A673 (cell line): Measurements from ENCODE around the gene SMARCA4. TPM values are rescaled to one million over a fixed set of nuclear protein-coding genes. Genes with fewer than 3 reads are reported as not detected.

Experiments
- BruUV-seq: library from RNA; stranded (reverse); fragments of 400-500 nt; replicated peaks from 2 replicates; lab custom pipeline; 2021; lab: Mats Ljungman, UMichigan
- CTCF ChIA-PET: fragments of 300-600 bp; sonication (Branson Sonifier 250); formaldehyde crosslinking; loops from one replicate; lab custom pipeline; 2022; ENCODE audit warnings: antibody characterized with exemption; lab: Charles Lee
- POLR2A ChIA-PET: fragments of 300-600 bp; sonication (Branson Sonifier 250); formaldehyde crosslinking; loops from one replicate; lab custom pipeline; 2022; ENCODE audit warnings: antibody characterized with exemption; ENCODE audit not compliant: low non-redundant PET; lab: Charles Lee
- DNase-seq: peaks from one replicate; pipeline ENCODE4 v3.0.0-alpha.2; 2015; ENCODE audit warnings: low spot score
- H3K27ac ChIP-seq: fragments of 200-600 bp; sonication (generic); 2 replicates; pipeline ENCODE4 v1.5.1; 2016; ENCODE audit warnings: mixed run types, low read depth, mild to moderate bottlenecking, mixed read lengths, antibody characterized with exemption, low read length; ENCODE audit not compliant: poor library complexity, severe bottlenecking
- H3K27me3 ChIP-seq: fragments of 200-600 bp; sonication (generic); replicated peaks from 2 replicates; pipeline ENCODE4 v1.6.1; 2017; ENCODE audit warnings: mixed run types, low read depth, mild to moderate bottlenecking, mixed read lengths, antibody characterized with exemption, low read length; ENCODE audit not compliant: insufficient read depth, poor library complexity
- H3K36me3 ChIP-seq: fragments of 200-600 bp; sonication (generic); 2 replicates; pipeline ENCODE4 v1.6.1; 2016; ENCODE audit warnings: mixed run types, mild to moderate bottlenecking, mixed read lengths, antibody characterized with exemption, low read length; ENCODE audit not compliant: insufficient read depth, poor library complexity, severe bottlenecking
- H3K4me1 ChIP-seq: fragments of 200-600 bp; sonication (generic); 2 replicates; pipeline ENCODE4 v1.6.1; 2017; ENCODE audit warnings: mixed run types, mild to moderate bottlenecking, mixed read lengths, antibody characterized with exemption, low read length; ENCODE audit not compliant: insufficient read depth, poor library complexity, severe bottlenecking
- H3K4me3 ChIP-seq: fragments of 200-600 bp; sonication (generic); 2 replicates; pipeline ENCODE4 v1.5.1; 2016; ENCODE audit warnings: low read depth, mixed run types, mild to moderate bottlenecking, mixed read lengths, low read length; ENCODE audit not compliant: poor library complexity, severe bottlenecking
- H3K9me3 ChIP-seq: fragments of 200-600 bp; sonication (generic); 2 replicates; pipeline ENCODE4 v1.6.1; 2016; ENCODE audit warnings: mixed run types, low read depth, mild to moderate bottlenecking, mixed read lengths, antibody characterized with exemption, low read length; ENCODE audit not compliant: poor library complexity, severe bottlenecking
- EZH2 ChIP-seq: fragments of 200-600 bp; sonication (generic); IDR thresholded peaks from 2 replicates; pipeline ENCODE4 v1.6.1; 2017; ENCODE audit warnings: borderline replicate concordance, low read depth, mild to moderate bottlenecking, mixed read lengths, antibody characterized with exemption, low read length; ENCODE audit not compliant: poor library complexity, severe bottlenecking
- intact Hi-C: fragments of 100-400 bp; cut with micrococcal nuclease; formaldehyde crosslinking; loops from one replicate; pipeline ENCODE4 v1.10.0; 2022; ENCODE audit not compliant: unreplicated experiment
- total RNA-seq: library from RNA; stranded (reverse); gene quantifications from 2 replicates; pipeline ENCODE4 v1.2.3, GENCODE V29; 2021
- TF ChIP-seq, protein P1 (sequence below): fragments of 300-800, 200-600 bp; sonication (generic); conservative IDR thresholded peaks from 2 replicates; pipeline ENCODE4 v1.5.1; 2017; ENCODE audit warnings: low read depth, mild to moderate bottlenecking, antibody characterized with exemption, low read length, moderate library complexity, mixed read lengths

Gene SMARCA4
- total RNA-seq, 1 experiment from 2014 or later: 307 TPM

DNA sequence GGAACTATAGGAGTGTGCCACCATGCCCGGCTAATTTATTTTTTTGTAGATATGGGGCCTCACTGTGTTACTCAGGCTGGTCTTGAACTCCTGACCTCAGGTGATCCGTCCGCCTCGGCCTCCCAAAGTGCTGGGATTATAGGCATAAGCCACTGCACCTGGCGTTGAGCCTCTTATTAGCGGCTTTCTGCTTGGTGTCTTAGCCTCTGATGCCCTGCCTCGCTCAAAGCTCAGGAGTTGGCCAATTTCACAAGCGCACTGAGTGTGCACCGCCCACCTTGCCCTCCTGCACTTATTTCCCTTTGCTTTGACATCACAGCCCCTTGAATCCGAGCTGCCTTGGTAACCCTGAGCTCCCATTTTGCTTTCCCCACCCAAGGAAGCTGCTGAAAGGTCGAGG, 42.5 kb upstream of the SMARCA4 start:
- no TSS peak for BruUV-seq
- Histone ChIP-seq H3K36me3 (peaks cover 37% of the 10 kb centered on the region), H3K4me3 (no peak overlapping the region), H3K4me1 (no peaks in the 10 kb centered on the region), H3K27me3 (no peaks in the 10 kb centered on the region), H3K27ac (no peak overlapping the region), H3K9me3 (no peaks in the 10 kb centered on the region)
- ChIA-PET POLR2A (interaction anchor here (0.6 kb wide), 1 partner anchor 517 kb away, joined by 3 read pairs; the partner anchor contains the start of gene PRKCSH), CTCF (no interaction called here)
- intact Hi-C loops: no loop called here
- no peak for TF ChIP-seq EZH2
- TF ChIP-seq, protein P1, sequence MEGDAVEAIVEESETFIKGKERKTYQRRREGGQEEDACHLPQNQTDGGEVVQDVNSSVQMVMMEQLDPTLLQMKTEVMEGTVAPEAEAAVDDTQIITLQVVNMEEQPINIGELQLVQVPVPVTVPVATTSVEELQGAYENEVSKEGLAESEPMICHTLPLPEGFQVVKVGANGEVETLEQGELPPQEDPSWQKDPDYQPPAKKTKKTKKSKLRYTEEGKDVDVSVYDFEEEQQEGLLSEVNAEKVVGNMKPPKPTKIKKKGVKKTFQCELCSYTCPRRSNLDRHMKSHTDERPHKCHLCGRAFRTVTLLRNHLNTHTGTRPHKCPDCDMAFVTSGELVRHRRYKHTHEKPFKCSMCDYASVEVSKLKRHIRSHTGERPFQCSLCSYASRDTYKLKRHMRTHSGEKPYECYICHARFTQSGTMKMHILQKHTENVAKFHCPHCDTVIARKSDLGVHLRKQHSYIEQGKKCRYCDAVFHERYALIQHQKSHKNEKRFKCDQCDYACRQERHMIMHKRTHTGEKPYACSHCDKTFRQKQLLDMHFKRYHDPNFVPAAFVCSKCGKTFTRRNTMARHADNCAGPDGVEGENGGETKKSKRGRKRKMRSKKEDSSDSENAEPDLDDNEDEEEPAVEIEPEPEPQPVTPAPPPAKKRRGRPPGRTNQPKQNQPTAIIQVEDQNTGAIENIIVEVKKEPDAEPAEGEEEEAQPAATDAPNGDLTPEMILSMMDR: no peak
- no peak for DNase-seq

DNA sequence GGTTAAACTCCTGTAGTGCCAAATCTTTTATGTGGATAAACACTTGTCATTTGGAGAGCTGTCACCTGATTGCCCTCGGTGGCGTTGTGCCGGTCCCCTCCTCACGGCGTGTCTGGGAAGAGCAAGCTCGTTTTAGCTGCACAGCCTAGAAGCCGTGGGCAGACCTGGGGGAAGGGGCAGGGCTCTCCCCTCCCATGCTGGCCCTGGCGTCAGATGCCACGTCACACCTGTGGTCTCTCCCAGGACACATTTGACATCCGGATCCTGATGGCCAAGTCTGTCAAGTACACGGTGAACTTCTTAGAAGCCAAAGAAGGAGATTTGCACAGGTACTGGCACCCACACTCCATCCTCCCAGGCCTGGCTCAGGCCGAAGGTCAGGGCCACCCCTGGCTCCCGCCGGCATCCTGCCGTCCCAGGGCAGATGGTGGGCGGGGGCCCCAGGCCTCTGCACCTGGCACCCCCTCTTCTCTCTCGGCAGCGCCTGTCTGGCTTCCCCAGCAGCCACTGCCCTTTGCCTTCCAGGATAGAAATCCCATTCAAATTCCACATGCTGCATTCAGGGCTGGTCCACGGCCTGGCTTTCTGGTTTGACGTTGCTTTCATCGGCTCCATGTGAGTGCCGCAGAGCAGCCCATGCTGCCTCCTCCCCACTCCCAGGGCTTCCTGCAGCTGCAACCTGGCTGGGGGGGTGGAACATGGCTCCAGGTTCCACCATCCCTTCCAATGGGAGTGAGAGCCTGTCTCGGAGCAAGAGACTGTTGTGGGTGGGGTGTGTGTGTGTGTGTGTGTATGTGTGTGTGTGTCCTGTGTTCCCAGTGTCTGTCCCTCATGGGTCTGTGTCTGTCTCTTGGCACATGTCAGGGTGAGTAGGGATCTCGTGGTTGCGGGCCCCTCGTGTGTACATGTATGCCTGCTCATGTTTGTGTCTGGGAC, 41.2 kb upstream of the SMARCA4 start:
- DNase-seq: no peak
- BruUV-seq: no TSS peak
- H3K27ac ChIP-seq: no peak overlapping the region
- ChIA-PET POLR2A (no interaction called here), CTCF (no interaction called here)
- H3K36me3 ChIP-seq: peaks cover 44% of the 10 kb centered on the region
- no peak overlapping the region for H3K4me3 ChIP-seq
- no peaks in the 10 kb centered on the region for H3K4me1 ChIP-seq
- TF ChIP-seq, protein P1: no peak
- no peaks in the 10 kb centered on the region for H3K9me3 ChIP-seq
- intact Hi-C loops: no loop called here
- H3K27me3 ChIP-seq: no peaks in the 10 kb centered on the region

DNA sequence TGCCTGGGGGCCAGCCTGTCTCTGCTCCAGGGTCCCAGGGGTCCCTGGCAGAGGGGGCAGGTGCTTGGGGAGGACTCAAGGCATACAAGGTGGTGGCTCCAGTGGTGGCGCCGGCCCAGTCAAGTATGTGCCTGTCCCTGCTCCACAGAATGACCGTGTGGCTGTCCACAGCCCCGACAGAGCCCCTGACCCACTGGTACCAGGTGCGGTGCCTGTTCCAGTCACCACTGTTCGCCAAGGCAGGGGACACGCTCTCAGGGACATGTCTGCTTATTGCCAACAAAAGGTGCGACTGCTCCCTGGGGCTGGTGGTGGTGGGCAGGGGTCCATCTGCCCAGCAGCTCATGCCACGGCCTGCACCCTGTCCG, 40.6 kb upstream of the SMARCA4 start:
- CTCF ChIA-PET: no interaction called here
- no peak for TF ChIP-seq EZH2

DNA sequence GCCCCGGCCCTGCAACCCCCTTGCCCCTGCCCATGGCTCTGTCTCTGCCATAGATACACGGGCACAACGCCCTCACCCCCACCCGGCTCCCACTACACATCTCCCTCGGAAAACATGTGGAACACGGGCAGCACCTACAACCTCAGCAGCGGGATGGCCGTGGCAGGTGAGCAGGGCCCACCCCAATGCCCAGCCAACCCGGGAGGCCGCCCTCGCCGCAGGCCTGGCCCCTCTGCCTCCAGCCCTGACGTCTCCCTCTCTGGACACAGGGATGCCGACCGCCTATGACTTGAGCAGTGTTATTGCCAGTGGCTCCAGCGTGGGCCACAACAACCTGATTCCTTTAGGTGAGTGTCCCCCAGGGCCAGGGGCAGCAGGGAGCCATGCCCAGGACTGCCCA, 40.0 kb upstream of the SMARCA4 start:
- H3K27ac ChIP-seq: no peak overlapping the region
- H3K27me3 ChIP-seq: no peaks in the 10 kb centered on the region
- H3K9me3 ChIP-seq: no peaks in the 10 kb centered on the region
- H3K4me1 ChIP-seq: no peaks in the 10 kb centered on the region
- BruUV-seq: no TSS peak
- CTCF ChIA-PET: no interaction called here
- DNase-seq: no peak
- H3K36me3 ChIP-seq: peaks cover 44% of the 10 kb centered on the region
- no peak for TF ChIP-seq EZH2
- TF ChIP-seq, protein P1: no peak
- H3K4me3 ChIP-seq: no peak overlapping the region
- intact Hi-C loops: no loop called here
- POLR2A ChIA-PET: no interaction called here

More for the DNA sequence above, 40.6 kb upstream of the SMARCA4 start:
- Histone ChIP-seq H3K36me3 (peaks cover 44% of the 10 kb centered on the region), H3K27me3 (no peaks in the 10 kb centered on the region), H3K4me3 (no peak overlapping the region), H3K4me1 (no peaks in the 10 kb centered on the region), H3K9me3 (no peaks in the 10 kb centered on the region), H3K27ac (no peak overlapping the region)
- intact Hi-C loops: no loop called here
- POLR2A ChIA-PET: no interaction called here
- no peak for DNase-seq
- no TSS peak for BruUV-seq
